ENCODE data around the gene RPGRIP1L. TPM values are rescaled to one million over a fixed set of nuclear protein-coding genes. Genes with fewer than 3 reads are reported as not detected.

Gene RPGRIP1L
- total RNA-seq, 1 experiment from 2014 or later: 3.8 TPM

DNA sequence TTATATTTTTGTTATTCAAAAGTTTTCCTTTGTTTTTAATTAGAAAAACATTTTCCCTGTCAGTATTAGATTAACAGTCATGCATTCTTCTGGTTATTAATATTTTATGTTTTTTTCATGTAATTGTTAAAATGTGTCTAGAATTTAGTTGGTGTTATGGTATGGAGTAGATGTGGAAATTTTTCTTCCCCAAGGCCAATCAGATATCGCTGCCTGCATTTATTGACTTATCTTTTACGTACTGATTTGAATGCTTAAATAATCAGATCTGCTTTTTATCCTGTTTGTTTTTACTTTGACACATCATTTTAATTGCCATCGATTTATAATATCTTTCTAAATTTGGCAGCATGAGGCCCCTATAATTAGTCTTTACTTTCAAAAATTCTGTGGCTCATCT, 13.9 kb upstream of the RPGRIP1L start:
- Histone ChIP-seq H3K4me3 (ENCODE audit: low read length) (no peak overlapping the region), H3K36me3 (ENCODE audit: low read depth, low read length) (no peaks in the 10 kb centered on the region), H3K9me3 (ENCODE audit: low read length) (no peaks in the 10 kb centered on the region), H2AFZ (ENCODE audit: low read length) (no peak overlapping the region), H4K20me1 (ENCODE audit: low read length) (no peaks in the 10 kb centered on the region), H3K27ac (ENCODE audit: low read length) (no peak overlapping the region), H3K79me2 (ENCODE audit: low read length) (peaks cover 53% of the 10 kb centered on the region), H3K9ac (ENCODE audit: low read length) (no peak overlapping the region), H3K27me3 (ENCODE audit: low read length) (no peaks in the 10 kb centered on the region), H3K4me1 (ENCODE audit: insufficient read depth, low read length) (no peaks in the 10 kb centered on the region), H3K9me2 (replicated peaks; ENCODE audit: low read length) (no peaks in the 10 kb centered on the region), H3F3A (ENCODE audit: low read length, unreplicated experiment) (no peaks in the 10 kb centered on the region), H3K4me2 (ENCODE audit: low read length) (no peak overlapping the region)
- BruUV-seq (replicated peaks): no TSS peak
- intact Hi-C loops (cut with micrococcal nuclease): no loop called here
- no peak for TF ChIP-seq EZH2phosphoT487 (IDR thresholded peaks at IDR 0.05; ENCODE audit: borderline replicate concordance, low read length)
- no peak for TF ChIP-seq EZH2 (IDR thresholded peaks at IDR 0.05; ENCODE audit: low read length, unreplicated experiment)
- TF ChIP-seq, protein P1, sequence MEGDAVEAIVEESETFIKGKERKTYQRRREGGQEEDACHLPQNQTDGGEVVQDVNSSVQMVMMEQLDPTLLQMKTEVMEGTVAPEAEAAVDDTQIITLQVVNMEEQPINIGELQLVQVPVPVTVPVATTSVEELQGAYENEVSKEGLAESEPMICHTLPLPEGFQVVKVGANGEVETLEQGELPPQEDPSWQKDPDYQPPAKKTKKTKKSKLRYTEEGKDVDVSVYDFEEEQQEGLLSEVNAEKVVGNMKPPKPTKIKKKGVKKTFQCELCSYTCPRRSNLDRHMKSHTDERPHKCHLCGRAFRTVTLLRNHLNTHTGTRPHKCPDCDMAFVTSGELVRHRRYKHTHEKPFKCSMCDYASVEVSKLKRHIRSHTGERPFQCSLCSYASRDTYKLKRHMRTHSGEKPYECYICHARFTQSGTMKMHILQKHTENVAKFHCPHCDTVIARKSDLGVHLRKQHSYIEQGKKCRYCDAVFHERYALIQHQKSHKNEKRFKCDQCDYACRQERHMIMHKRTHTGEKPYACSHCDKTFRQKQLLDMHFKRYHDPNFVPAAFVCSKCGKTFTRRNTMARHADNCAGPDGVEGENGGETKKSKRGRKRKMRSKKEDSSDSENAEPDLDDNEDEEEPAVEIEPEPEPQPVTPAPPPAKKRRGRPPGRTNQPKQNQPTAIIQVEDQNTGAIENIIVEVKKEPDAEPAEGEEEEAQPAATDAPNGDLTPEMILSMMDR (conservative IDR thresholded peaks at IDR 0.05; ENCODE audit: low read depth, low read length): no peak
- ChIA-PET POLR2A (ENCODE audit: unreplicated experiment) (no interaction called here), CTCF (no interaction called here)
- ATAC-seq (no peak), DNase-seq (no peak)

DNA sequence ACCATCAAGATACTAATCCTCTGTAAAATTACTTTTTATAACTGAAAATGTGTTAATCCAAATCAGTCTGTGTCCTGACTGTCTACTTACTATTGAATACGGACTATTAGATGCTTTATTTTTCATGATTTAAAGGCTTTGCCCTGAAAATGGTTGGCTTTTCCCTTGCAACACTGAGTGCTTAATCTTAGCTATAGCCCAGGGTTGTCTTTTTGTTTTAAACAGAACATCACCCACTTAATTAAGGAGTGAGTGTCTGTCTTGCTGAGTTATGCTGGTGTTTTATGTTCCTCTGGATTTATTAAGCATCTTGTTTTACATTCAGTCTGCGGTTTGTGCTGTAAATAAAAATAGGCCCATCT, 11.3 kb upstream of the RPGRIP1L start:
- Histone ChIP-seq H2AFZ (ENCODE audit: low read length) (no peak overlapping the region), H3K4me1 (ENCODE audit: insufficient read depth, low read length) (no peaks in the 10 kb centered on the region), H3F3A (ENCODE audit: low read length, unreplicated experiment) (no peaks in the 10 kb centered on the region), H3K4me2 (ENCODE audit: low read length) (no peak overlapping the region), H4K20me1 (ENCODE audit: low read length) (no peaks in the 10 kb centered on the region), H3K27ac (ENCODE audit: low read length) (no peak overlapping the region), H3K27me3 (ENCODE audit: low read length) (no peaks in the 10 kb centered on the region), H3K36me3 (ENCODE audit: low read depth, low read length) (no peaks in the 10 kb centered on the region), H3K79me2 (ENCODE audit: low read length) (peaks cover 53% of the 10 kb centered on the region), H3K9me3 (ENCODE audit: low read length) (no peaks in the 10 kb centered on the region), H3K4me3 (ENCODE audit: low read length) (no peak overlapping the region), H3K9me2 (replicated peaks; ENCODE audit: low read length) (no peaks in the 10 kb centered on the region), H3K9ac (ENCODE audit: low read length) (no peak overlapping the region)
- intact Hi-C loops (cut with micrococcal nuclease): no loop called here
- ATAC-seq: no peak
- CTCF ChIA-PET: no interaction called here
- BruUV-seq (replicated peaks): no TSS peak
- TF ChIP-seq, protein P1 (conservative IDR thresholded peaks at IDR 0.05; ENCODE audit: low read depth, low read length): no peak
- TF ChIP-seq EZH2 (IDR thresholded peaks at IDR 0.05; ENCODE audit: low read length, unreplicated experiment) (no peak), EZH2phosphoT487 (IDR thresholded peaks at IDR 0.05; ENCODE audit: borderline replicate concordance, low read length) (no peak)
- POLR2A ChIA-PET (ENCODE audit: unreplicated experiment): no interaction called here
- DNase-seq: no peak

DNA sequence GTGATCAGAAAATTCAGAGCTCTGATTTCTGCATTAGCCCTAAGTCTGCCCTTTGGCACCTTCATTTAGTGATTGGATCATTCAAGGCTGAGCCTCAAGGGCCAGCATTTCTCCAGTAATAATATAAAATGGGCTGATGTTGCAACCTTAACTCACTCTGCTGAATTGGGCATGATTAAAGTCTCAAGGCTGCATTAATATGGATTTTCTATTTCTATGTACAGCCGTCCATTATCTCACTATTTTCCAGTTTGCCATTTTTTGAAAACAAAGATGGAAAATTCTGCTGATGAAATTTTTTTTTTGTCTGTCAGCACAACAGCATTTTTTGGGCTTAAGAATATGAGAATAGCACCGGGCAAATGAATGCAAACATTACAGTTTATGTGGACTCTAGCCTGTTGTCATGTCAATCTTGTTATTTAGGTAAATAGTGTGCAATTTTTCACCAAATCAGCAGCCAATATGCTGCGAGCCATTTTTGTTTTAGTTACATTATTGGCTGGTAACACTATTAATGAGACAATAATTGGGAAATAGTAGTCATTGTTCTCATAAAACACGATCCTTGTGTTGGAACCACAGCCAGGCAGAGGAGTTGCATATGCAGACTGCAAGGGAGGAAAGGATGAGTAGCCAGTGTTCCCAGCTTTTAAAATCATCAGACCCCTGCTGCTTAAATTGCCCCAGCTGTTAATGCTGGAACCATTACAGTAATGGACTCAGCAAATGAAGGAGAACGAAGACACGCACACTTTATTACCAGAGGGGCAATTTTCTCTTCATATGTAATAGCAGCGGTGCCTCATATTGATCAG, 10.8 kb upstream of the RPGRIP1L start:
- Histone ChIP-seq H3K4me2 (ENCODE audit: low read length) (no peak overlapping the region), H3F3A (ENCODE audit: low read length, unreplicated experiment) (no peaks in the 10 kb centered on the region), H3K4me1 (ENCODE audit: insufficient read depth, low read length) (no peaks in the 10 kb centered on the region), H3K79me2 (ENCODE audit: low read length) (peaks cover 52% of the 10 kb centered on the region), H3K27ac (ENCODE audit: low read length) (no peak overlapping the region), H3K27me3 (ENCODE audit: low read length) (no peaks in the 10 kb centered on the region), H3K9me2 (replicated peaks; ENCODE audit: low read length) (no peaks in the 10 kb centered on the region), H3K4me3 (ENCODE audit: low read length) (no peak overlapping the region), H4K20me1 (ENCODE audit: low read length) (no peaks in the 10 kb centered on the region), H3K9me3 (ENCODE audit: low read length) (no peaks in the 10 kb centered on the region), H3K9ac (ENCODE audit: low read length) (no peak overlapping the region), H2AFZ (ENCODE audit: low read length) (no peak overlapping the region), H3K36me3 (ENCODE audit: low read depth, low read length) (no peaks in the 10 kb centered on the region)
- TF ChIP-seq EZH2phosphoT487 (IDR thresholded peaks at IDR 0.05; ENCODE audit: borderline replicate concordance, low read length): no peak
- TF ChIP-seq, protein P1 (conservative IDR thresholded peaks at IDR 0.05; ENCODE audit: low read depth, low read length): no peak
- TF ChIP-seq EZH2 (IDR thresholded peaks at IDR 0.05; ENCODE audit: low read length, unreplicated experiment): no peak
- CTCF ChIA-PET: no interaction called here
- POLR2A ChIA-PET (ENCODE audit: unreplicated experiment): no interaction called here
- ATAC-seq (no peak), DNase-seq (no peak)
- BruUV-seq (replicated peaks): no TSS peak
- intact Hi-C loops (cut with micrococcal nuclease): no loop called here

Data from PC-3 (cell line).